ENCODE results near the gene HDGFL2. TPM values are rescaled to one million over a fixed set of nuclear protein-coding genes. Genes with fewer than 3 reads are reported as not detected.
"Not testable (repeated sequence)": the region's sequence is repeated elsewhere in the genome, so short reads cannot be mapped to it uniquely, and the experiment has no call there.

The HDGFL2 gene
- total RNA-seq, 1 donor from 2014 or later = 55.7 TPM

- intact Hi-C loops (cut with micrococcal nuclease) = no loop called here
These were observed 39.4 kb downstream of the HDGFL2 start for GRCh38 chr19:4511300-4512054.

DNA sequence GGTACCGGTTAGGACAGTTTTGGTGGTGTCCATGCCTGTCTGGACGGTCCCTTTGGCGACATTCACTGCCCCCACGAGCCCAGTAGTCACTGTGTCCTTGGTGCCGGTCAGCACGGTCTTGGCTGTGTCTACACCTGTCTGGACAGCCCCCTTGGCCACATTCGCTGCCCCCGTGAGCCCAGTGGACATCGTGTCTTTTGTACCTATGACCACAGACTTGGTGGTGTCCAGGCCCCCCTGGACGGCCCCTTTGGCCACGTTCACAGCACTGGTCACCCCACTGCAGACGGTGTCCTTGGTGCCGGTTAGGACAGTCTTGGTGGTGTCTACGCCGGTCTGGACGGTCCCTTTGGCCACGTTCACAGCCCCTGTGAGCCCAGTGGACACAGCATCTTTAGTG is 40.0 kb downstream of the HDGFL2 start:
- intact Hi-C loops (cut with micrococcal nuclease) = no loop called here

DNA sequence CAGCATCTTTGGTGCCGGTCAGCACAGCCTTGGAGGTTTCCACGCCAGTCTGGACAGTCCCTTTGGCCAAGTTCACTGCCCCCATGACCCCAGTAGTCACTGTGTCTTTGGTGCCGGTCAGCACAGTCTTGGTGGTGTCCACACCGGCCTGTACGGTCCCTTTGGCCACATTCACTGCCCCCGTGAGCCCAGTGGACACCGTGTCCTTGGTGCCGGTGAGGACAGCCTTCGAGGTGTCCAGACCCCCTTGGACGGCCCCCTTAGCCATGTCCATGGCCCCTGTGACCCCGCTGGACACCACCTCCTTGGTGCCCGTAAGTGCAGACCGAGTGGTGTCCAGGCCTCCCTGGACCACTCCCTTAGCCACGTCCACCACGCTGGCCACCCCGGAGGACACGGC is 41.2 kb downstream of the HDGFL2 start:
- intact Hi-C loops (cut with micrococcal nuclease) = no loop called here

DNA sequence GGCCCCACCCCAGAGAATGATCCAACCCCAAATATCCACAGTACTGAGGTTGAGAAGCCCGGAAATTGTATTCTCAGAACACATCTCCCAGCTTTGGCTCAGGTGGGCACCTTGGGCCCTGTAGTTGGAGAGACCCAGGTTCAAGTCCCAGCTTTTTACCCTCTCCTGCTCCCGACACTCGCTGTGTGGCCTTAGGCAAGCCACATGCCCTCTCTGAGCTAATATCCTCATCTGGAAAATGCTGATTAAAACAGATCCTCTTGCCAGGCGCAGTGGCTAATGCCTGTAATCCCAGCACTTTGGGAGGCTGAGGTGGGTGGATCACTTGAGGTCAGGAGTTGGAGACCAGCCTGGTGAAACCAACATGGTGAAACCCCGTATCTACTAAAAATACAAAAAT is 43.6 kb downstream of the HDGFL2 start:
- intact Hi-C loops (cut with micrococcal nuclease) = no loop called here

GRCh38 chr19:4516199-4516938 is 44.3 kb downstream of the HDGFL2 start:
- intact Hi-C loops (cut with micrococcal nuclease) = no loop called here

DNA sequence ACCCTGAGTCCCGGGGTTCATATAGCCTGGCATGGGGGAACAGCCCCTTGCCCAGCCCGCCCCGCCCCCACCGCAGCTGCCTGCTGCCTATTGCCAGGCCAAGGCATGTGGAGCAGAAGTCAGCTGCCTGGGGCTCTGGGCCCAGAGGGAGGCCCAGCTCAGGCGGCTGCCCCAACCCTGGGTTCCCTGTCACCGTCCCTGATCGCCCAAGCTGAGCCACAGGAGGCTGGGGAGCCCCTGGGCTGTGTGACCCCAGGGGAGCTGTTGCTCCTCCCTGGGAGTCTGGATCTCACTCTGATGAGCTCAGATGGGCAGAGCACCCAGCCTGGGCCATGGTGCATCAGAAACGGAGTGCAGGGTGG is 44.8 kb downstream of the HDGFL2 start:
- intact Hi-C loops (cut with micrococcal nuclease) = no loop called here

- intact Hi-C loops (cut with micrococcal nuclease) = no loop called here
These were observed 45.5 kb downstream of the HDGFL2 start for GRCh38 chr19:4517451-4518057.

DNA sequence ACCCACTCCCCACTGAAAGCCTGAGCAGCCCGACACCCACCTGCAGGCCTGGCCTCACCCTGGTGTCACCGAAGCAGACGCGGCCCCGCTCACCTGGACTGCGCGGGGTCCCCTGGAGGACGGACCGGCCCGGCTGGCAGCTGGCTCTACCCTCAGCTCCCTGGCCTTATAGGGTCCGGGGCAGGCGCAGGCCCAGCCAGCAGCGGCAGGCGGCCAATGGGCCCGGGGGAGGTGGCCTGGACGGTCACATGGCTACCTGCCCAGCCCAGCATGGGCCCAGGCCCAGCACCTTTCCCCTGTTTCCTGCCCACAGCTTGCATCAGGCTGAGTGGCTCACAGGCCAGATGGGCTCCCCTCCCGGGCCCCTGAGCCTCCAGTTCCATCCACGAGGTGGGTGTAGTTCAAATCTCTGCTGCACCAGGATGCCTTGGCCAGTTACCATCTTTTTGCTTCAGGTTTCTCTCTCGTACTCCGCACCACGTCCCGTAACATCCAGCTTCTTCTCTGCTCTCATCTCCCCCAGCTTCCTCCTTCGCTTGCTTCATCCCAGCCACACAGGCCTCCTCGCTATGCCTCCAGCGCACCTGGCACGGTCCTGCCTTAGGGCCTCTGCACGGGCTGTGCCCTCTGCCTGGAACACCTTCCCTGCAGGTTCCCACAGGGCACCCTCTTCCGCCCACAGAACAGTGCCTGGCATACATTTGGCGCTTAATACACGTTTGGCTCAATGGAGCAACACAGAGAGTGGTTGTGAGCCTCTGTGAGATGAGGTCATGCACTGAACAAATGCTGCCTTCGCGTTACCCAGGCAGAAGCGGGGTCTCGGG is 46.5 kb downstream of the HDGFL2 start, which contains the start of gene PLIN4:
TSS of gene PLIN4 (minus strand) at position 142 of the 827 bp plus-strand sequence. CDS start 214 bp downstream, outside the sequence.
- intact Hi-C loops (cut with micrococcal nuclease) = no loop called here

DNA sequence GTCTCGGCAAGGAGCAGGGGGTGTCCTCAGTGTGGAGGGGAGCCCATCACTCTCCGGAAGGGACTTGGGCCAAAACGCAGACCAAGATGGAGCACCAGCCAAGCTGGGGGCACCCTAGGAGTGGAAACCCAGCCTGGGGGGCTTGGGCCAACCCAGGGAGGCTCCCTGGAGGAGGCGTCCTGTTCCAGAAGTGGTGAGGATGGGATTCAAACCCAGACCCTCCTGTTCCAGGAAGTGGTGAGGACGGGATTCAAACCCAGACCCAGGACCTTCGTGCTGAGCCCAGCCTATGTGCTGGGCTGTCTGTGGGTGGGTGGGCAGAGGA is 47.0 kb downstream of the HDGFL2 start:
- intact Hi-C loops (cut with micrococcal nuclease) = no loop called here

DNA sequence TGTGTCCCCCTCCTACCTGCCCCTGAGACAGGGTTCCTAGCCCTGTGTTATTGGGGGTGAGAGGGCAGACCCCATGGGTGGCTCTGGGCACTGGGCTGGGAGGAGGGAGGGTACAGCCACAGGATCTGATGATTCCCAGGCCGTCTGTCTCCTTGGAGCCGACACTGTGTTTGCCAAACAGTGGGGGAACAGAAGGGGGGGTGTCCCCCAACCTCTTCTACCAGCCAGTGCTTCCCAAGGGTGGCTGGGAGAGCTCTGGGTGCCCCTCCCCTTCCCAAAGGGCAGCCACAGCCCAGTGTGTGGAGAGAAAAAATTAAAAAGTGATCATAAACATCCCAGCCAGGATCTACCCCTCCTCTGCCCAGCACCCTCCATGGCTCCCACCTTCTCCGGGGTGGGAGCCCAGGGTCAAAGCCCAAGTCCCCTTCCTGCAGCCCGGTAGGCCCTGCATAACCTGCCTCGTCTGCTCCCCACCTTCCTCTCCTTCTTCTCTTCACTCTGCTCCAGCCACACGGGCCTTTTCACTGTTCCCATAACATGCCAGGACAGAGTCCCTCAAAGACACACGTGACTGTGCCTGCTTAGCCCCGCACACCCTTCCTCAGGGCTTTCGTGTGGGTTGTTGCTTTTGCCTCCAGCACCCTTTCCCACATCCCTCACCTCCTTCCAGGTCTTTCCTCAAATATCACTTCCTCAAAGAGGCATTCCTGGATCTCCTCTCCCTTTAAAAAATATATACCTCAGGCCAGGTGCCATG is 47.6 kb downstream of the HDGFL2 start:
- intact Hi-C loops (cut with micrococcal nuclease) = no loop called here

- intact Hi-C loops (cut with micrococcal nuclease) = no loop called here
These were observed 49.2 kb downstream of the HDGFL2 start for GRCh38 chr19:4521170-4521887.

GRCh38 chr19:4521888-4522242 is 49.8 kb downstream of the HDGFL2 start:
- intact Hi-C loops (cut with micrococcal nuclease) = no loop called here

DNA sequence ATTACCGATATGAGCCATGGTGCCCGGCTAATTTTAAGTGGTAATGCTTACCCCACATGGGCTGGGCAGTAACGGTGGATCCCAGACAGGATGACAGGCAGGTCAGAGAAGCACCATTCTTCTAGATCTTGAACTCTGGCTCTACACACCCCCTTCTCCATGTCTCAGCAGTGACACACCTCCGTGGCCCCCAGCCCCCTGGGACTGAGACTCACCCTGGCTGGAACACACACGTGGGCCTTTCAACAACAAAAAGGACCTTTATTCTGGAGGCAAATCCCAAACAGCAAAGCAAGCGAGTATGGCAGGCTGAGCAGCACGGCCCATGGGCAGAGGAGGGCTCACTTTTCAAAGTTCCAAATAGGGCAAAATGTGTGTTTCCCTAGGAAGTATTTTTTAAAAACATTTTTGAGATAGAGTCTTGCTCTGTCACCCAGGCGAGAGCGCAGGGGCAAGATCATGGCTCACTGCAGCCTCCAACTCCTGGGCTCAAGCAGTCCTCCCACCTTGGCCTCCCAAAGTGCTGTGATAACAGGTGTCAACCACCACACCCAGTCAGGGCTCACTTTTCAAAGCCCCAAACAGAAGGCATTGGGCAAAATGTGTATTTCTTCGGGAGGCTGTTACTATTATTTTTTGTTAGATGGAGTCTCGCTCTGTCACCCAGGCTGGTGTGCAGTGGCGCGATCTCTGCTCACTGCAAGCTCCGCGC is 50.4 kb downstream of the HDGFL2 start:
- intact Hi-C loops (cut with micrococcal nuclease) = no loop called here

DNA sequence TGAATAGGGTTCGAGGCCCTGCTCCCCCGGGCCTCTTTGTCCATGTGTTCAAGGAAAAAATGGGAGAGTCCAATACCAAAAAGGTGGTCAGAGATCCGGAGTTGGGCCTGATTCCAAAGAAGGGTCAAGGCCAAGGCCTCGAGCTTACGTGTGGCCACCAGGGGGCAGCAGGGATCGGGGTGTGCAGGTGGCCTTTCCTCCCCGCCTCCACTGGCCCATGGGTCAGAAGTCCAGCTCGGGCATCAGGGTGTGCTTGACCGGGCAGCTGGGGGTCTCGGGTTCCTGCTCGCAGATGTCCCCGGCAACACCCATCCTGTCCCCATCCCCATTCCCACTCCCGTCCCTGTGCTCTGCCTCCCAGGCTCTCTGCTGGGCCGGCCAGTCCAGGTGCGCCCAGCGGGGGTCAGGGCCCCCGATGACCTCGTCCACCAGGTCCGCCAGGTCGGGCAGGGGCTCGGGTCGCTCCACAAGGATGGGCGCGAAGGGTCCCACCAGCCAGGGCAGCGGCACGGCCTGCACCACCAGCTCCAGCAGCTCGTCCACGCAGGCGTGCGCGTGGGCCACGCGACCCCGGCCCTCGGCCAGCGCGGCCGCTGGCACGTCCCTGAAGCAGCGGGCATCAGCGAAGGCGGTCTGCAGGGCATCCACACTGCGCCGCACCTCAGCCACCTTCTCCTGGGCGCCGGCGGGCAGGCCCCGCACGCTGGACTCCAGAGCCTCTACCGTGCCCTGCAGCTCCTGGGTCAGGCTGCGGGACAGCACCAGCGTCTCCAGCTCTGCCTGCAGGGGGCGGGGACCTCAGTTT is 51.4 kb downstream of the HDGFL2 start:
- intact Hi-C loops (cut with micrococcal nuclease) = no loop called here

DNA sequence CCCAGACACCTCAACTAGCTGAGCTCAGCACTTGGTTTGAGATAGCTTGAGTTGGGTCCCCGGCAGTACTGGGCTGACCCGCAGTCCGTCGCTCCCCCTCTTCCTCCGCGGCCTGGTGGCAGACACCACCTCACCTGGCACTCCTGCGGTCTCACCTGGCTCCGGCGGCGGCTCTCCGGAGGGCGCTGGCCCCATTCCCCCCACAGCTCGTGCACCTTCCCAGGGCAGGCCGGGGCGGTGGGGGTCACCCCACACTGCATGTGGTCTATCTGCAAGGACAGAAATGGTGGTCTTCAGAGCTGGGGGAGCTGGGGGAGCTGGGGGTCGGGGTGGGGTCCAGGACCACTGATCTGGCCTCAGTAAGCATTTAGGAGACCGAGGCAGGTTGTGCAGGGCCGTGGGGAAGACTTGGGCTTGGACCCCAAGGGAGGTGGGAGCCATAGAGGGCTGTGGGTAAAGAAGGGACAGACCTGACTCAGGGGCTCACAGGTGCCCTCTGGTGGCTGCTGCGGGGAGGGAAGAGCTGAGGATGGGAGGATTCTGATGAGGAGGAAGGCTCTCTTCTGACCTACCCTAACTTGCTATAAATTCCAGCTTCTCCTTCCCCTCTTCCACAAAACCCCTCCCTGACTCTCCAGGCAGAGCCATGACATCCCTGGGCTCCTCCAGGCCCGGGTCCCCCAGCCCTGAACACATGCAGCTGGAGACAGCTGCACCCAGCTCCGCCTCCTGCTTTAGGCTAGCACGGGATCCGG is 52.9 kb downstream of the HDGFL2 start:
- intact Hi-C loops (cut with micrococcal nuclease) = loop anchor here (1.0 kb wide), 1 partner anchor 258 kb away; no protein-coding TSS in a partner anchor

- intact Hi-C loops (cut with micrococcal nuclease) = loop anchor here (1.0 kb wide), 1 partner anchor 258 kb away; no protein-coding TSS in a partner anchor
These were observed 53.5 kb downstream of the HDGFL2 start for GRCh38 chr19:4525563-4526002.

DNA sequence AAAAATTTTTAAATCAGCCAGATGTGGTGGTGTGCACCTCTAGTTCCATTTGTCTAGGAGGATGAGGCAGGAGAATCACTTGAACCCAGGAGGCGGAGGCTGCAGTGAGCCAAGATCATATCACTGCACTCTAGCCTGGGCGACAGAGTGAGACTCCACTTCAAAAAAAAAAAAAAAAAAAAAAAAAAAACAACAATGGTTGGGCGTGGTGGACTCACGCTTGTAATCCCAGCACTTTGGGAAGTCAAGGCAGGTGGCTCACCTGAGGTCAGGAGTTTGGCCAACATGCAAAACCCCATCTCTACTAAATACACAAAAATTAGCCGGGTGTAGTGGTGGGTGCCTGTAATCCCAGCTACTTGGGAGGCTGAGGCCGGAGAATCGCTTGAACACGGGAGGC is 55.3 kb downstream of the HDGFL2 start:
- intact Hi-C loops (cut with micrococcal nuclease) = not testable (repeated sequence)

- intact Hi-C loops (cut with micrococcal nuclease) = no loop called here
These were observed 56.7 kb downstream of the HDGFL2 start for GRCh38 chr19:4528843-4529242.

All from T-helper 1 cell treated with Interleukin-12 subunit alpha and Interleukin-12 subunit beta and Interleukin-4 antibody, amounts not matched to agents 30 ng/mL and 1 ng/mL, for 36 hours (primary cell).